Astrocyte (in vitro differentiated cells and primary cell): ENCODE results near the gene ABCC1.

Source experiments
- EZH2 ChIP-seq: IDR thresholded peaks from 2 replicates; pipeline ENCODE4 v1.6.1; 2012; ENCODE audit warnings: mild to moderate bottlenecking, low read length, inconsistent platforms; ENCODE audit not compliant: insufficient read depth
- TF ChIP-seq, protein P1 (sequence below): IDR thresholded peaks from 2 replicates; pipeline ENCODE4 v1.5.1; 2011; ENCODE audit warnings: low read depth, mild to moderate bottlenecking, inconsistent platforms, low read length, moderate library complexity; ENCODE audit not compliant: insufficient read depth

GRCh38 chr16:15967655-15968315 lies 18.4 kb downstream of the ABCC1 start:
- TF ChIP-seq, protein P1, sequence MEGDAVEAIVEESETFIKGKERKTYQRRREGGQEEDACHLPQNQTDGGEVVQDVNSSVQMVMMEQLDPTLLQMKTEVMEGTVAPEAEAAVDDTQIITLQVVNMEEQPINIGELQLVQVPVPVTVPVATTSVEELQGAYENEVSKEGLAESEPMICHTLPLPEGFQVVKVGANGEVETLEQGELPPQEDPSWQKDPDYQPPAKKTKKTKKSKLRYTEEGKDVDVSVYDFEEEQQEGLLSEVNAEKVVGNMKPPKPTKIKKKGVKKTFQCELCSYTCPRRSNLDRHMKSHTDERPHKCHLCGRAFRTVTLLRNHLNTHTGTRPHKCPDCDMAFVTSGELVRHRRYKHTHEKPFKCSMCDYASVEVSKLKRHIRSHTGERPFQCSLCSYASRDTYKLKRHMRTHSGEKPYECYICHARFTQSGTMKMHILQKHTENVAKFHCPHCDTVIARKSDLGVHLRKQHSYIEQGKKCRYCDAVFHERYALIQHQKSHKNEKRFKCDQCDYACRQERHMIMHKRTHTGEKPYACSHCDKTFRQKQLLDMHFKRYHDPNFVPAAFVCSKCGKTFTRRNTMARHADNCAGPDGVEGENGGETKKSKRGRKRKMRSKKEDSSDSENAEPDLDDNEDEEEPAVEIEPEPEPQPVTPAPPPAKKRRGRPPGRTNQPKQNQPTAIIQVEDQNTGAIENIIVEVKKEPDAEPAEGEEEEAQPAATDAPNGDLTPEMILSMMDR, result no peak
- no peak for TF ChIP-seq EZH2
